Activated CD4-positive, alpha-beta memory T cell treated with anti-CD3 and anti-CD28 coated beads for 36 hours (primary cell): Measurements from ENCODE around the gene GRK5. TPM values are rescaled to one million over a fixed set of nuclear protein-coding genes. Genes with fewer than 3 reads are reported as not detected.

Experiments
- CTCF ChIA-PET: fragments of 350-600 bp; sonication (Branson Sonifier 250); formaldehyde crosslinking; loops from one replicate; lab custom pipeline; 2021; ENCODE audit warnings: antibody characterized with exemption, inconsistent platforms; lab: Charles Lee
- POLR2A ChIA-PET: fragments of 350-600 bp; sonication (Branson Sonifier 250); formaldehyde crosslinking; loops from one replicate; lab custom pipeline; 2021; ENCODE audit warnings: antibody characterized with exemption; lab: Charles Lee
- DNase-seq: peaks from one replicate; pipeline ENCODE4 v3.0.0-alpha.2; 2020
- H3K27ac Mint-ChIP-seq: one replicate; pipeline ENCODE4 v1.8.0; 2021; ENCODE audit warnings: mixed read lengths
- H3K27me3 Mint-ChIP-seq: one replicate; pipeline ENCODE4 v1.8.0; 2021; ENCODE audit warnings: mixed read lengths
- H3K36me3 Mint-ChIP-seq: one replicate; pipeline ENCODE4 v1.8.0; 2021; ENCODE audit warnings: mixed read lengths
- H3K4me1 Mint-ChIP-seq: one replicate; pipeline ENCODE4 v1.8.0; 2021; ENCODE audit warnings: low read depth, mixed read lengths
- H3K4me3 Mint-ChIP-seq: one replicate; pipeline ENCODE4 v1.8.0; 2021; ENCODE audit warnings: mild to moderate bottlenecking, mixed read lengths
- H3K9me3 Mint-ChIP-seq: one replicate; pipeline ENCODE4 v1.8.0; 2021; ENCODE audit warnings: mixed read lengths
- intact Hi-C: fragments of 100-400 bp; cut with micrococcal nuclease; formaldehyde crosslinking; loops from one replicate; pipeline ENCODE4 v1.15.1; 2023
- total RNA-seq, 2 experiments: library from RNA; stranded (reverse); gene quantifications; one replicate each; pipeline ENCODE4 v1.2.3, GENCODE V29; 2021

The GRK5 gene
- total RNA-seq, 2 experiments from 2014 or later: 22.7 to 23.0 TPM

GRCh38 chr10:119448628-119449584 is 241.5 kb downstream of the GRK5 start:
- intact Hi-C loops: no loop called here
- no peaks in the 10 kb centered on the region for H3K27me3 Mint-ChIP-seq
- ChIA-PET POLR2A (no interaction called here), CTCF (interaction anchor here (2.0 kb wide), 1 partner anchor 250 kb away, joined by 10 read pairs; no protein-coding TSS in a partner anchor)
- peaks cover 2% of the 10 kb centered on the region for H3K36me3 Mint-ChIP-seq
- H3K9me3 Mint-ChIP-seq: no peaks in the 10 kb centered on the region
- no peak overlapping the region for H3K4me3 Mint-ChIP-seq
- no peak overlapping the region for H3K27ac Mint-ChIP-seq
- no peaks in the 10 kb centered on the region for H3K4me1 Mint-ChIP-seq
- DNase-seq: no peak

- no peak for DNase-seq
- POLR2A ChIA-PET: no interaction called here
- intact Hi-C loops: no loop called here
- H3K9me3 Mint-ChIP-seq: no peaks in the 10 kb centered on the region
- CTCF ChIA-PET: no interaction called here
- no peak overlapping the region for H3K27ac Mint-ChIP-seq
- peaks cover 2% of the 10 kb centered on the region for H3K36me3 Mint-ChIP-seq
- H3K27me3 Mint-ChIP-seq: no peaks in the 10 kb centered on the region
- no peaks in the 10 kb centered on the region for H3K4me1 Mint-ChIP-seq
- no peak overlapping the region for H3K4me3 Mint-ChIP-seq
These were observed 242.5 kb downstream of the GRK5 start for GRCh38 chr10:119449760-119450461.

GRCh38 chr10:119450606-119451299 is 243.4 kb downstream of the GRK5 start:
- no peak overlapping the region for H3K4me3 Mint-ChIP-seq
- CTCF ChIA-PET: no interaction called here
- no peak for DNase-seq
- no peak overlapping the region for H3K27ac Mint-ChIP-seq
- no peaks in the 10 kb centered on the region for H3K4me1 Mint-ChIP-seq
- POLR2A ChIA-PET: no interaction called here
- H3K9me3 Mint-ChIP-seq: no peaks in the 10 kb centered on the region
- peaks cover 2% of the 10 kb centered on the region for H3K36me3 Mint-ChIP-seq
- intact Hi-C loops: no loop called here
- no peaks in the 10 kb centered on the region for H3K27me3 Mint-ChIP-seq

- Mint-ChIP-seq H3K36me3 (peaks cover 2% of the 10 kb centered on the region), H3K4me3 (no peak overlapping the region), H3K27ac (no peak overlapping the region), H3K27me3 (no peaks in the 10 kb centered on the region), H3K4me1 (no peaks in the 10 kb centered on the region), H3K9me3 (no peaks in the 10 kb centered on the region)
- intact Hi-C loops: no loop called here
- no peak for DNase-seq
- ChIA-PET CTCF (no interaction called here), POLR2A (no interaction called here)
These were observed 244.0 kb downstream of the GRK5 start for GRCh38 chr10:119451300-119451896.

GRCh38 chr10:119452396-119452795 is 245.0 kb downstream of the GRK5 start:
- no peaks in the 10 kb centered on the region for H3K4me1 Mint-ChIP-seq
- ChIA-PET POLR2A (no interaction called here), CTCF (no interaction called here)
- H3K4me3 Mint-ChIP-seq: no peak overlapping the region
- H3K9me3 Mint-ChIP-seq: no peaks in the 10 kb centered on the region
- intact Hi-C loops: no loop called here
- no peaks in the 10 kb centered on the region for H3K27me3 Mint-ChIP-seq
- DNase-seq: no peak
- no peak overlapping the region for H3K27ac Mint-ChIP-seq
- H3K36me3 Mint-ChIP-seq: peaks cover 2% of the 10 kb centered on the region

GRCh38 chr10:119453313-119453712 is 245.9 kb downstream of the GRK5 start:
- Mint-ChIP-seq H3K27ac (no peak overlapping the region), H3K4me1 (no peaks in the 10 kb centered on the region), H3K4me3 (no peak overlapping the region), H3K36me3 (peaks cover 2% of the 10 kb centered on the region), H3K27me3 (no peaks in the 10 kb centered on the region), H3K9me3 (no peaks in the 10 kb centered on the region)
- ChIA-PET CTCF (interaction anchor here (1.0 kb wide), 1 partner anchor 36 kb away, joined by 3 read pairs; no protein-coding TSS in a partner anchor), POLR2A (no interaction called here)
- DNase-seq: no peak
- intact Hi-C loops: no loop called here

GRCh38 chr10:119454316-119454715 is 246.9 kb downstream of the GRK5 start:
- no peaks in the 10 kb centered on the region for H3K36me3 Mint-ChIP-seq
- POLR2A ChIA-PET: no interaction called here
- H3K27me3 Mint-ChIP-seq: no peaks in the 10 kb centered on the region
- no peak overlapping the region for H3K27ac Mint-ChIP-seq
- no peaks in the 10 kb centered on the region for H3K4me1 Mint-ChIP-seq
- no peaks in the 10 kb centered on the region for H3K9me3 Mint-ChIP-seq
- no peak for DNase-seq
- CTCF ChIA-PET: interaction anchor here (0.8 kb wide), 1 partner anchor 9 kb away, joined by 3 read pairs; no protein-coding TSS in a partner anchor
- no peak overlapping the region for H3K4me3 Mint-ChIP-seq
- intact Hi-C loops: no loop called here

GRCh38 chr10:119454990-119455389 is 247.6 kb downstream of the GRK5 start:
- ChIA-PET POLR2A (no interaction called here), CTCF (interaction anchor here (0.8 kb wide), 1 partner anchor 10 kb away, joined by 3 read pairs; no protein-coding TSS in a partner anchor)
- no peaks in the 10 kb centered on the region for H3K4me1 Mint-ChIP-seq
- no peak overlapping the region for H3K27ac Mint-ChIP-seq
- H3K36me3 Mint-ChIP-seq: no peaks in the 10 kb centered on the region
- H3K4me3 Mint-ChIP-seq: no peak overlapping the region
- no peak for DNase-seq
- intact Hi-C loops: no loop called here
- no peaks in the 10 kb centered on the region for H3K9me3 Mint-ChIP-seq
- H3K27me3 Mint-ChIP-seq: no peaks in the 10 kb centered on the region

- Mint-ChIP-seq H3K9me3 (no peaks in the 10 kb centered on the region), H3K36me3 (no peaks in the 10 kb centered on the region), H3K27me3 (no peaks in the 10 kb centered on the region), H3K27ac (no peak overlapping the region), H3K4me3 (no peak overlapping the region), H3K4me1 (no peaks in the 10 kb centered on the region)
- ChIA-PET POLR2A (no interaction called here), CTCF (no interaction called here)
- intact Hi-C loops: no loop called here
- DNase-seq: no peak
These were observed 248.5 kb downstream of the GRK5 start for GRCh38 chr10:119455609-119456434.

- DNase-seq: no peak
- Mint-ChIP-seq H3K9me3 (no peaks in the 10 kb centered on the region), H3K4me3 (no peak overlapping the region), H3K27me3 (no peaks in the 10 kb centered on the region), H3K36me3 (no peaks in the 10 kb centered on the region), H3K4me1 (peaks cover 5% of the 10 kb centered on the region), H3K27ac (no peak overlapping the region)
- intact Hi-C loops: no loop called here
- POLR2A ChIA-PET: no interaction called here
- CTCF ChIA-PET: no interaction called here
These were observed 249.1 kb downstream of the GRK5 start for GRCh38 chr10:119456435-119456810.
